ENCODE data around the gene HMGCS2.

GRCh38 chr1:119727991-119728390 lies 40.7 kb downstream of the HMGCS2 start:
- TF ChIP-seq ZBTB20 (tag by site-specific recombination; IDR thresholded peaks at IDR 0.05), result no peak
- TF ChIP-seq YY1 (tag by site-specific recombination; IDR thresholded peaks at IDR 0.05), result no peak
- TF ChIP-seq CTCF (tag by site-specific recombination; IDR thresholded peaks at IDR 0.05), result no peak
- TF ChIP-seq TCF7L2 (IDR thresholded peaks at IDR 0.05; ENCODE audit: borderline replicate concordance, low read depth, low read length), result no peak
- no peak for TF ChIP-seq ZNF19 (tag by site-specific recombination; IDR thresholded peaks at IDR 0.05; ENCODE audit: low read depth)
- no peak for TF ChIP-seq TRIM28 (IDR thresholded peaks at IDR 0.05; ENCODE audit: borderline replicate concordance, low read length)
- TF ChIP-seq SETDB1 (IDR thresholded peaks at IDR 0.05; ENCODE audit: insufficient read length, low read length), result no peak
